Lower leg skin (tissue), 4 donors: ENCODE results near the gene GPC3. TPM values are rescaled to one million over a fixed set of nuclear protein-coding genes. Genes with fewer than 3 reads are reported as not detected.

ENCODE experiments used
- DNase-seq, 2 donors: peaks; one replicate each; pipeline ENCODE4 v3.0.0-alpha.2; 2019; ENCODE audit warnings: low spot score in 2 of 2
- H3K4me3 ChIP-seq: fragments of 200-600 bp; sonication (generic); 2 replicates; pipeline ENCODE4 v1.5.1; 2017; ENCODE audit warnings: mild to moderate bottlenecking, low read depth; ENCODE audit not compliant: poor library complexity, severe bottlenecking
- POLR2A ChIP-seq, 2 donors: fragments of 450-650 bp; IDR thresholded peaks; one replicate each; pipeline ENCODE4 v1.6.1; 2016 to 2017; ENCODE audit warnings: antibody characterized with exemption in 2 of 2, mild to moderate bottlenecking in 1 of 2, moderate library complexity in 1 of 2
- WGBS, 2 donors: methylation state at CpG; one replicate each; pipeline ENCODE4 v1.1.5; 2018; 5-methylcytosine and 5-hydroxymethylcytosine counted together
- intact Hi-C: fragments of 100-400 bp; cut with DNase I; formaldehyde crosslinking; loops from one replicate; pipeline ENCODE4 v1.15.0; 2023; ENCODE audit warnings: low total_unique reads
- total RNA-seq, 4 donors: library from RNA; depleted of rRNA; stranded (reverse); fragments of >200 nt; gene quantifications; one replicate each; pipeline ENCODE4 v1.1.0, GENCODE V29; 2016
- TF ChIP-seq, protein P1 (sequence below), 3 donors: fragments of 450-650 bp; IDR thresholded peaks; one replicate each; pipeline ENCODE4 v1.5.1; 2016; ENCODE audit warnings: antibody characterized with exemption in 3 of 3, mild to moderate bottlenecking in 3 of 3, moderate library complexity in 2 of 3

Gene GPC3
- total RNA-seq, 4 donors from 2014 or later: 10.4 to 24.4 (median 14.7) TPM

DNA sequence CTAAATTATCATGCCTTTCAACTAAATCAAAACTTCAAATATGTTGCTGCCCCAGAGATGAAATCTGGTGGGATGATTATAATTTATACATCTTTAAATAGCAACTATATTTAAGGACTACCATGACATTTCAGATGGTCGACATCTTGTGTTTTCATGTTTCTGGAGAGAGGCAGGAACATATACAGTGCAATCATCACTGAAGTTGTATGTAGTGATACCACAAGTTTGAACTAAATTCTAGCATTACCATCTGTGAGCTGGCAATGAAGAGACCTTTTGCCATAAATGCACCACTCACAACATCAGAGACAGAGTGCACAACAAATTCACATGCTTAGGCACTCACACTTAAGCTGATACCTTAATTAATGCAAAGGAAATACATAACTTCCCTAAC, 373.7 kb downstream of the GPC3 start:
- WGBS, 2 donors: 58 to 74% methylated on average over 1 of the region's 1 CpG
- intact Hi-C loops: no loop called here
- TF ChIP-seq, protein P1, sequence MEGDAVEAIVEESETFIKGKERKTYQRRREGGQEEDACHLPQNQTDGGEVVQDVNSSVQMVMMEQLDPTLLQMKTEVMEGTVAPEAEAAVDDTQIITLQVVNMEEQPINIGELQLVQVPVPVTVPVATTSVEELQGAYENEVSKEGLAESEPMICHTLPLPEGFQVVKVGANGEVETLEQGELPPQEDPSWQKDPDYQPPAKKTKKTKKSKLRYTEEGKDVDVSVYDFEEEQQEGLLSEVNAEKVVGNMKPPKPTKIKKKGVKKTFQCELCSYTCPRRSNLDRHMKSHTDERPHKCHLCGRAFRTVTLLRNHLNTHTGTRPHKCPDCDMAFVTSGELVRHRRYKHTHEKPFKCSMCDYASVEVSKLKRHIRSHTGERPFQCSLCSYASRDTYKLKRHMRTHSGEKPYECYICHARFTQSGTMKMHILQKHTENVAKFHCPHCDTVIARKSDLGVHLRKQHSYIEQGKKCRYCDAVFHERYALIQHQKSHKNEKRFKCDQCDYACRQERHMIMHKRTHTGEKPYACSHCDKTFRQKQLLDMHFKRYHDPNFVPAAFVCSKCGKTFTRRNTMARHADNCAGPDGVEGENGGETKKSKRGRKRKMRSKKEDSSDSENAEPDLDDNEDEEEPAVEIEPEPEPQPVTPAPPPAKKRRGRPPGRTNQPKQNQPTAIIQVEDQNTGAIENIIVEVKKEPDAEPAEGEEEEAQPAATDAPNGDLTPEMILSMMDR (IDR thresholded peaks at IDR 0.05): no peak
- TF ChIP-seq POLR2A (IDR thresholded peaks at IDR 0.05): no peak
- DNase-seq: no peak
- no peak overlapping the region for H3K4me3 ChIP-seq

DNA sequence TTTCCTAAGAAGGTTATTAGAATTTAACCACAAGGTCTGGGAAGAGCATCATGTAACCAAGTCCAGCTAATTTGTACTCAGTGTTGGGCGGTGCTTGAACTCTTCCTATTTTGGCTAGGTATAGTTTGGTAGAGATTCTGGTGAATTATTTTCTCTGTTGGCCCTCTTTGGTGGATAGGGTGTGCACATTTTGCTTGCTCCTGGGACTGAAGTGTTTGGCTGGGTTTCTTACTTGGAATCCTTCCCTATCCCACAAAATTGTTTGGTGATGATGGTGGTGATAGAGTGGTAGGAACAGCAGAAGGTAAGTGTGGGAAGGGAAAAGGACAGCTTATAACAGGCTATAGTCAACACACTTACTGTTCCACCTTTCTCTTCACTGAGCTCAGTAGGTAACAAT, 375.3 kb downstream of the GPC3 start:
- H3K4me3 ChIP-seq: no peak overlapping the region
- DNase-seq: no peak
- TF ChIP-seq, protein P1 (IDR thresholded peaks at IDR 0.05): no peak
- TF ChIP-seq POLR2A (IDR thresholded peaks at IDR 0.05): no peak
- intact Hi-C loops: no loop called here
- WGBS, 2 donors: 60 to 71% methylated on average over 1 of the region's 1 CpG

DNA sequence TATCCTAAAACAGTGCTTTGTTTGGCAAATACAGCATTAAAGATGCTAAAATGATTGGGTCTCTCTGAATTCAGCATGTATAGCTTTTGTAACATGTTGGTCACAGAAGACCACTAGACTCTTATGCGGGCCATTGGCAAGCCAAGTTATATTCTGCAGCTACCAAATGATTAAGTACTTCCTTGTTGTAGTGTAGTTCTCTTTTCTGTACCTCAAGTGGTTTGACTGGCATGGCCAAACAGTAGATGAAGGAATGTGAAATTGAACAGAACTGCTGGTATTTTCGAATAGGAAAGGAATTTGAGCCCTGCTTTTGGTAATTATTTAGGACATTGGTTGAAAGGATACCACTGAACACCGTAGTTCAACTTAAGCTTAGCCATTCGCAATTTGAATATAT, 376.2 kb downstream of the GPC3 start:
- no peak overlapping the region for H3K4me3 ChIP-seq
- no peak for DNase-seq
- intact Hi-C loops: no loop called here
- TF ChIP-seq, protein P1 (IDR thresholded peaks at IDR 0.05): no peak
- TF ChIP-seq POLR2A (IDR thresholded peaks at IDR 0.05): no peak
- WGBS, 2 donors: 74 to 83% methylated on average over 4 of the region's 4 CpGs

DNA sequence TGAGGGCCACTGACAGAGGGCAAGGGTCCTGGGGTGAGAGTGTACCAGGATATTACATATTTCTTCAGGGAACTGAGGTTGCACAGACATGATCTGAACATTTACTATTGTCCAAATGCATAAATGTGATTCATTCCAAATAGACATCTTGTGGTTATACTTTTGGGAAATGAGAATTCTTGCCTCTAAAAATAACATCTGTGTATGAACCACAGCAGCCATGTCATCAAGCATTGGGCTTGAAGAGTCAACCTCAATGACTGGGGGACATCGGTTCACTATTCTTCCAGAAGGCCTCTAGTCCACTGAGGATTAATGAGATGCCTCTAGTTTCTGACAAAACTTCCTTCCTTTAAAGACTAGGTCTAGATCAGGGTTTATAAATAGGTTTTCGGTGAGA, 377.0 kb downstream of the GPC3 start:
- DNase-seq: no peak
- TF ChIP-seq, protein P1 (IDR thresholded peaks at IDR 0.05): no peak
- no peak for TF ChIP-seq POLR2A (IDR thresholded peaks at IDR 0.05)
- WGBS, 2 donors: 63 to 80% methylated on average over 2 of the region's 2 CpGs
- intact Hi-C loops: no loop called here
- H3K4me3 ChIP-seq: no peak overlapping the region

DNA sequence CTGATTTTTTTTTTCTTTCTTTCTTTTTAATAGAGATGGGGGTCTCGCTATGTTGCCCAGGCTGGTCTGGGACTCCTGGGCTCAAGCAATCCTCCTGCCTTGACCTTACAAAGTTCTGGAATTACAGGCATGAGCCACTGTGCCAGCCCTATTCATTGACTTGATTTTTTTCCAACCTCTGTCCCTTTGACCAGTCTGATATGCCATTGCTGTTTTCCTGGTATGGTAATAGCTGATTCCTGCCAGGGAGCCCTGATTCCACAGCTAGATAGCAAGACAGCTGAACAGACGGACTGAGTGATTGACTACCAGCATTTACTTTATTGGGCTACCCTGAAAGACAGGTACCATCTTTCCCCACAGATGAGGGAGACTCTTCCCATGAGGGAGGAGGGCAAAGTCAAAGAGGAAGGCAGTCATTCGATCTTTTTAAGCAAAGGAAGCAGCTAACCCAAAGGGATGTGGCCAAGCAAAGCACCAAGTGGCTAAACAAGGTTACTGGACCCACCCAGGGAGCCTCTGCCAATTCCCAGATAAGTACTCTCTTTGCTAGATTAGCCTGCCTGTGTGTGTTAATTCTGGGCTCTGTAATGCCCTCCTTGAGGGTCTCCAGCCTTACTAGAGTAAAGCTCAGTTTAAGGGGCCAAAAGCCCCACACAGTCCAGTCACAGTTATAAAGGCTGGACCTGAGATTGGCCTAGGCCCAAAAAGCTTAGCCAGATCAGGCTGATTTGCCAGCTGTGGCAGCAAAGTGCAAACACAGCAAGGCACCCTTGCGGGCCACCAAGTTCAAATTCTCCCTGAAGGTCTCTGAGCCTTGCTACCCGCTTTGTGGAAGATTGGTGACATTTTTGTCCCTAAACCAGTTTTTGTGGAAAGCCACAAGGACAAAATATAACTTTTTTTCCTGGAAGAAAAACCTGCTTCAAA, 377.7 kb downstream of the GPC3 start:
- WGBS, 2 donors: 60 to 79% methylated on average over 5 of the region's 5 CpGs
- no peak for TF ChIP-seq POLR2A (IDR thresholded peaks at IDR 0.05)
- TF ChIP-seq, protein P1 (IDR thresholded peaks at IDR 0.05): no peak
- intact Hi-C loops: no loop called here
- DNase-seq: no peak
- H3K4me3 ChIP-seq: no peak overlapping the region
